ENCODE data around the gene IFNA4.
"Not testable (repeated sequence)": the region's sequence is repeated elsewhere in the genome, so short reads cannot be mapped to it uniquely, and the experiment has no call there.

IFNA4 gene

DNA sequence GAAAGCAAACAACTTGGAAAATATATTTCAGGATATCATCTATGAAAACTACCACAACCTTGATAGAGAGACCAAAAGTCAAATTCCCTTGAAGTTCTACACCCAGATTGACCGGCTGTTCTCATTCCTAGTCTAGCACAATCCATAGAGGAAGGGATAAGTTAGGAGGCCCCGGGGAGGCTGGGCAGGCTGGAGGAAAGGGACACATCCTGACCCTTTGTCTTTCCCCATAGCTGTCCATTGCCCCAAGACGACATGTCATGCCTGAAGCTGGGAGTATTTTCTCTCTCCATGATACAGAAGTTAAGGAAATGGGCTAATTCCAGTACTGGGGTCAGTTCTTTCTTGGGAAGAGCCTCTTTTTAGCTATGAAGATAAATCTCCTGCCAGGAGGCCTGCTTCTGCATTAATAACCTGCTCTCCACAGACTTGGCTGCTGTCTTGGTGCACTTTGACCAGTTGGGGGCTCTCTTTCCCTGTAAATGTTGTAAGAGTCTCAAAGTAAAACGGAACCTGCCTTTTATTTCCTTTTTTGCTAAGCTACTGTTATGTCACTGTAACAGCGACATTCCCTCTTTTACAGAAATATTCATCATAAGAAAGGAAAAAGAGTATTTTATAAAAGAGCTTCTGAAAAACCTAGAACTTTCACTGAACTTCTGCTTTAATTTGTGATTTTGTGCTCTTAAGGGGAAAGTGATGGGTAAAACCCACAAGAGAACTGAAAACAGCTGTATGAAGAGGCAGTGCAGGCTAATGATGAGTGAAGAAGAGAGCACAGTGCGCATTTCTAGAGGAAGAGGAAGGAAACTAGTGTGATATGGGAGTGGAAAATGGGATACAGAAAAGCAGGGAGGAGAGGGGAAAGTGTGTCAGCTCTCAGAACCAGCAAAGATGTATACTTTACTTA is 7.7 kb upstream of the IFNA4 start:
- not testable (repeated sequence) for H3K9me3 Mint-ChIP-seq; H3K27ac Mint-ChIP-seq; DNase-seq (ENCODE audit: low spot score in 2 of 2); H3K4me1 Mint-ChIP-seq; H3K4me3 Mint-ChIP-seq; H3K36me3 Mint-ChIP-seq
- peak; percentile 82 for ATAC-seq

DNA sequence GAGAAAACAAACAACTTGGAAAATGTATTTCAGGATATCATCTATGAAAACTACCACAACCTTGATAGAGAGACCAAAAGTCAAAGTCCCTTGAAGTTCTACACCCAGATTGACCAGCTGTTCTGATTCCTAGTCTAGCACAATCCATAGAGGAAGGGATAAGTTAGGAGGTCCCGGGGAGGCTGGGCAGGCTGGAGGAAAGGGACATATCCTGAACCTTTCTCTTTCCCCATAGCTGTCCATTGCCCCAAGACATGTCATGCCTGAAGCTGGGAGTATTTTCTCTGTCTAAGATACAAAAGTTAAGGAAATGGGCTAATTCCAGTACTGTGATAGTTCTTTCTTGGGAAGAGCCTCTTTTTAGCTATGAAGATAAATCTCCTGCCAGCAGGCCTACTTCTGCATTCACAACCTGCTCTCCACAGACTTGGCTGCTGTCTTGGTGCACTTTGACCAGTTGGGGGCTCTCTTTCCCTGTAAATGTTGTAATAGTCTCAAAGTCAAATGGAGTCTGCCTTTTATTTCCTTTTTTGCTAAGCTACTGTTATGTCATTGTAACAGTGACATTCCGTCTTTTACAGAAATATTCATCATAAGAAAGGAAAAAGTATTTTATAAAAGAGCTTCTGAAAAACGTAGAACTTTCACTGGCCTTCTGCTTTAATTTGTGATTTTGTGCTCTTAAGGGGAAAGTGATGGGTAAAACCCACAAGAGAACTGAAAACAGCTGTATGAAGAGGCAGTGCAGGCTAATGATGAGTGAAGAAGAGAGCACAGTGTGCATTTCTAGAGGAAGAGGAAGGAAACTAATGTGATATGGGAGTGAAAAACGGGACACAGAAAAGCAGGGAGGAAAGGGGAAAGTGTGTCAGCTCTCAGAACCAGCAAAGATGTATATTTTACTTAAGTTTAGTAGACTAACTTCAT is 4.3 kb downstream of the IFNA4 start:
- not testable (repeated sequence) for DNase-seq (ENCODE audit: low spot score in 2 of 2); H3K36me3 Mint-ChIP-seq; H3K4me3 Mint-ChIP-seq; H3K27ac Mint-ChIP-seq; H3K9me3 Mint-ChIP-seq; H3K4me1 Mint-ChIP-seq
- ATAC-seq: peak; percentile 81

DNA sequence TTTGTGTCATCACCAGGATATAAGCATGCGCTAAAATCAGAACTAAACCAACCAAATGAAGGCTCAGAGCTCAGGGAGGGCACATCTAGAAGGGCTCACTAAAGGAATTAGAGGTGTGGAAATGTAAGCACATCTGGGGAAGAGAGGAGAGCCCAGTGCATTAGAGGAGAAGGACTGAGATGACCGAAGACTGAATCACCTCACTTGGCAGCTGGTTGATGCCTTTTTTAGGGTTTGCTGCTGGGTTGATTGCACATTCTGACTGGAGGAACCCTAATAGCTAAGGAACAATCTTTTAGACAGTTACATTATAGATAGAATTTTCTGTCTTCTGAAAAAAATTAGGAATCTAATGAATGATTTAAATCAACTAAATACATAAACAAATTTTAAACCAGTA is 12.7 kb downstream of the IFNA4 start:
- Mint-ChIP-seq H3K36me3 (no peaks in the 10 kb centered on the region), H3K4me1 (no peaks in the 10 kb centered on the region), H3K4me3 (no peak overlapping the region), H3K27ac (no peak overlapping the region), H3K9me3 (no peaks in the 10 kb centered on the region)
- DNase-seq (ENCODE audit: low spot score in 2 of 2) (no peak), ATAC-seq (no peak)

DNA sequence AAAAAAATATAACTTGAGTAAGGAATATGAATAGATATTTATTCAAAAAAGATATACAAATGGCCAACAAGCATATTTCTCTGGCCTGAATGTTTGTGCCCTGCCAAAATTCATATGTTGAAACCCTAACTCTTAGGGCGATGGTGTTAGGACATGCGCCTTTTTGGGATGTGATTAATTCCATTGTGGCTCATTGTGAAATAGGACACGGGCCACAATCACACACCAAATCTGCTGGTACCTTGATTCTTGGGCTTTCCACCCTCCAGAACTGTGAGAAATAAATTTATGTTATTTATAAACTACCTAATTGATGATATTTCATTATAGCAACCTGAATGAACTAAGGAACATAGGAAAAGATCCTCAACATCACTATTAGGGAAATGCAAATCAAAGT is 15.2 kb downstream of the IFNA4 start:
- no peak overlapping the region for H3K27ac Mint-ChIP-seq
- H3K4me3 Mint-ChIP-seq: no peak overlapping the region
- DNase-seq (ENCODE audit: low spot score in 2 of 2) (no peak), ATAC-seq (no peak)
- H3K36me3 Mint-ChIP-seq: no peaks in the 10 kb centered on the region
- H3K9me3 Mint-ChIP-seq: no peaks in the 10 kb centered on the region
- H3K4me1 Mint-ChIP-seq: no peaks in the 10 kb centered on the region

DNA sequence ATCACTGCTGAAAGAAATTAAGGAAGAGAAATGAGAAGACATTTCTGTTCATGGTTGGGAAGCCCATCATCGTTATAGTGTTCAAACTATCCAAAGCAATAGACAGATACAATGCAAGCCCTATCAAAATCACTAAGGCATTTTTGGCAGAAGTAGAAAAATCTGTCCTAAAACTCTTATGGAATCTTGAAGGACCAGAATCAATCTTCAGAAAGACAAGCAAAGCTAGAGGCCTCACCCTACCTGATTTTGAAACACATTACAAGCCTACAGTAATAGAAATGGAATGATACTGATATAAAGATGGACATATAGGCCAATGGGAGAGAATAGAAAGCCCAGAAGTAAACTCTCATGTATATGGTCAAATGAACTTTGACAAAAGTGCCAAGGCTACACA is 16.0 kb downstream of the IFNA4 start:
- Mint-ChIP-seq H3K4me3 (no peak overlapping the region), H3K4me1 (no peaks in the 10 kb centered on the region), H3K36me3 (no peaks in the 10 kb centered on the region), H3K27ac (no peak overlapping the region), H3K9me3 (no peaks in the 10 kb centered on the region)
- no peak for ATAC-seq
- no peak for DNase-seq (ENCODE audit: low spot score in 2 of 2)

DNA sequence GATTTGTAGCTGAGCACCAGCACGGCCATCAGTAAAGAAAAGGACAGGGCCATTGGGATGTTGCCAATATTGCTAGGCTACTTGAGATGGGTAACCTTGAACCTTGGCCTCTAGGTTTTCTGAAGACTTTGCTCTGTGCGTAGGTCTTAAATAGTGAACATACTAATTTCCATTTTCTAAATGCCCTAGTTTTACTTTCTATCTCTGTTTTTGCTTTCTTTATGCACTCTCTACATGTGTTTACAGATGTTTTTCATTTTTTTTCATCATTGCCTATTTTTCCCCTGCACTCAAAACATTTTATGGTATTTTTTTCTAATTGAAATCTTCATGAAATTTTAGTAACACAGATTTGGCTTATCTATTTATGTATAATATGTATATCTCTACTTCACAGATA is 20.8 kb downstream of the IFNA4 start, which contains the start of gene IFNA21:
TSS of gene IFNA21 (minus strand) at position 101 of the 400 bp plus-strand sequence. CDS start at position 53, 48 bp downstream.
- not testable (repeated sequence) for ATAC-seq; H3K4me1 Mint-ChIP-seq; H3K27ac Mint-ChIP-seq; H3K36me3 Mint-ChIP-seq; H3K4me3 Mint-ChIP-seq; H3K9me3 Mint-ChIP-seq; DNase-seq (ENCODE audit: low spot score in 2 of 2)

DNA sequence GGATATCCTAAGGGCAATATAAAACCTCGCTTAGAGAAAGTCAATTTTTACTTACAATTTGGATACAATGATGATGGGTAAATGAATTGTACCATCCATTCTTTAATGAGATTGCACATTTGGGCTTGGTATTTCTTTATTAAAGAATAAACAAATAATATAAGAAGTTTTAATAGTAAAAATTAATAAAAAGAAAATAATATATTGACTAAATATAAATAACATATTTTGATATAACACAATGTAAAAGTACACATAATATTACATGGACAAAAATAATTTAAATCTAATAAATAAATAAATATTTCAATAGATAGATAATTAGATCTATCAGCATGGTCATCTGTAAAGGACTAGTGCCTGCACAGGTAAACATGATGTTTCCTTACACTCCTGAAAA is 21.9 kb downstream of the IFNA4 start:
- no peak overlapping the region for H3K4me3 Mint-ChIP-seq
- H3K27ac Mint-ChIP-seq: no peak overlapping the region
- DNase-seq (ENCODE audit: low spot score in 2 of 2) (no peak), ATAC-seq (no peak)
- no peaks in the 10 kb centered on the region for H3K9me3 Mint-ChIP-seq
- H3K36me3 Mint-ChIP-seq: no peaks in the 10 kb centered on the region
- peaks cover 15% of the 10 kb centered on the region for H3K4me1 Mint-ChIP-seq

DNA sequence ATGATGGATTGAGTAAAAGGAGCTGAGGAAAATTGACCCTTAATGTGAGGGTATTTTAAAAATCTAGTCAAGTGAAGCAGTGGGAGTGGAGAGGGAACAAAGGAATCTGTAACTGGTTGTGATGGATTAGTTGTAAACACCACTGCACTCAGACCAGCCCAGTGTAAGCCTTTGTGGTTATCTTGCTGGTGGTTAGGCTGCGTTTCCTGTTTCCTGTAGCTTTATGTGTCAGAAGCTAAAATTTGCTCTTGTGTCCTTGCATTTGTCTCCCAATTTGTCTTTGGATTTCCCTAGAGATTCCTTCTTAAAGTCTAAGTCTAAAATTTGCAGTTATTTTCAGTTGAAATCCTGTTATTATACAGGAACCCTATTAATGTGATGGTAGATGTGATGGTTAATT is 27.2 kb downstream of the IFNA4 start:
- H3K36me3 Mint-ChIP-seq: peaks cover 6% of the 10 kb centered on the region
- ATAC-seq (peak; percentile 83), DNase-seq (ENCODE audit: low spot score in 2 of 2) (no peak)
- H3K4me3 Mint-ChIP-seq: no peak overlapping the region
- no peaks in the 10 kb centered on the region for H3K9me3 Mint-ChIP-seq
- no peak overlapping the region for H3K27ac Mint-ChIP-seq
- H3K4me1 Mint-ChIP-seq: peaks cover 23% of the 10 kb centered on the region

- Mint-ChIP-seq H3K36me3 (peaks cover 6% of the 10 kb centered on the region), H3K27ac (no peak overlapping the region), H3K4me3 (no peak overlapping the region), H3K9me3 (no peaks in the 10 kb centered on the region), H3K4me1 (peaks cover 14% of the 10 kb centered on the region)
- no peak for DNase-seq (ENCODE audit: low spot score in 2 of 2)
- no peak for ATAC-seq
Observed at GRCh38 chr9:21155501-21155900, 31.9 kb downstream of the IFNA4 start.

GRCh38 chr9:21154018-21154608 is 33.3 kb downstream of the IFNA4 start:
- peaks cover 6% of the 10 kb centered on the region for H3K36me3 Mint-ChIP-seq
- H3K27ac Mint-ChIP-seq: no peak overlapping the region
- peak; percentile 74 for ATAC-seq
- H3K9me3 Mint-ChIP-seq: no peaks in the 10 kb centered on the region
- H3K4me3 Mint-ChIP-seq: no peak overlapping the region
- no peak for DNase-seq (ENCODE audit: low spot score in 2 of 2)
- peaks cover 6% of the 10 kb centered on the region for H3K4me1 Mint-ChIP-seq

DNA sequence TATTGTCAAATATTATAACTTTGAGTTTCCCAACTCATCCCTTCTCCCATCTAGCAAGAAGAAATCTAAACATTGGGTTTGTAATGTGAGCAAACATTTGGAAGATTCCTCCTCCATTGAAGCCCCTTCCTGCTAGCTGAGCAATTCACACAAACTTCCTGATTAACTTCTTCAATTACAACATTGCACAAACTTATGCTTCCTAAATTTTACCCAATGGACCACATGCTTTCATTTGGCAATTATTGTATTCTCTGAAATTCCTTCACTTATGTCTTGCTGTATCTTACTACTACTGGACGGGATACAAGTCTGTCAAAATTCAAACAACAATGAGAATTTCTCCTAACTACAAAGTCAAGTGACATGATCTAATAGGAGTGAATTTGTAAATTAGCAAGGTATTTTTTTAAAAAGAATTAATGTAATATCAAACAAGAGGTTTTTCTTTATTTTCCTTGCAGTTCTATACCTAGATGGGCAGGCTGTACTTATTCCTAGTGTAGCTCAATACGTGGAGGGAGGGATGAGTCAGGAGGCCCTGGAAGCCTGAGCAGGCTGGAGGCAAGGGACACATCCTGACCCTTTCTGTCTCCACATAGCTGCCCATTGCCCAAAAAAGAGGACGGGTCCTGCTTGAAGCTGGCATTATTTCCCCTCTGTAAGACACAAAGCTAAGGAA is 33.9 kb downstream of the IFNA4 start:
- Mint-ChIP-seq H3K36me3 (peaks cover 6% of the 10 kb centered on the region), H3K9me3 (peaks cover under 1% of the 10 kb centered on the region), H3K27ac (no peak overlapping the region), H3K4me1 (peaks cover 6% of the 10 kb centered on the region), H3K4me3 (no peak overlapping the region)
- DNase-seq (ENCODE audit: low spot score in 2 of 2): no peak
- ATAC-seq: no peak

DNA sequence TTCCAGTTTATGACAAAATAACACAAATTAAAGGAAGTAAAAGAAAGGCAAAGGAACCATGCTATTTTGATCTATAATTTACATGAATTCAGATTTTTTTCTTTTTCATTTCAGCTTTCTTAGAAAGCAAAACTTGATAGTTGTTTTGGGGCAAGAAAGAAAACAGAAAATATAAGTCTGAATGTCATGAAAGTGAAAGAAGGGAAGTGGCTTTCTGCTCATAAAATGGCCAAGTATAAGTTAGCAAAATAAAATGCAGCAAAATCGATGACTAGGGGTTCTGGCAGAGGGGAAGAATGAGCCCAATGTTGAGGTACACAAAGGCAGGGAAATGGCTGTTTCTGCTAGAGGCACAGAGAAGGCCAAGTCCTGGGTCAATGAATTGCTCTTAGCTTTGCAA is 42.8 kb downstream of the IFNA4 start:
- Mint-ChIP-seq H3K4me1 (peaks cover 21% of the 10 kb centered on the region), H3K4me3 (no peak overlapping the region), H3K9me3 (peaks cover 9% of the 10 kb centered on the region), H3K27ac (peak overlapping the region; percentile 8), H3K36me3 (no peaks in the 10 kb centered on the region)
- DNase-seq (ENCODE audit: low spot score in 2 of 2): no peak
- no peak for ATAC-seq

- Mint-ChIP-seq H3K9me3 (no peaks in the 10 kb centered on the region), H3K4me3 (no peak within 1 kb of the TSS), H3K4me1 (peaks cover 21% of the 10 kb centered on the region), H3K36me3 (no peaks in the 10 kb centered on the region), H3K27ac (no peak within 1 kb of the TSS)
- no peak for DNase-seq (ENCODE audit: low spot score in 2 of 2)
- ATAC-seq: no peak
Observed at GRCh38 chr9:21141427-21141882, 45.9 kb downstream of the IFNA4 start, which contains the start of gene IFNW1. Gene IFNW1, minus strand, starts transcription at chr9:21141832. Its CDS starts 262 bp downstream, at chr9:21141570.

- DNase-seq (ENCODE audit: low spot score in 2 of 2) (no peak), ATAC-seq (no peak)
- no peaks in the 10 kb centered on the region for H3K9me3 Mint-ChIP-seq
- no peak overlapping the region for H3K4me3 Mint-ChIP-seq
- peaks cover 6% of the 10 kb centered on the region for H3K4me1 Mint-ChIP-seq
- no peak overlapping the region for H3K27ac Mint-ChIP-seq
- no peaks in the 10 kb centered on the region for H3K36me3 Mint-ChIP-seq
Observed at GRCh38 chr9:21137020-21137419, 50.4 kb downstream of the IFNA4 start.
